Measurements from ENCODE around the gene SLC12A4. TPM values are rescaled to one million over a fixed set of nuclear protein-coding genes. Genes with fewer than 3 reads are reported as not detected.

The SLC12A4 gene
- total RNA-seq, 2 experiments from 2014 or later, result 15.1 to 17.7 TPM

DNA sequence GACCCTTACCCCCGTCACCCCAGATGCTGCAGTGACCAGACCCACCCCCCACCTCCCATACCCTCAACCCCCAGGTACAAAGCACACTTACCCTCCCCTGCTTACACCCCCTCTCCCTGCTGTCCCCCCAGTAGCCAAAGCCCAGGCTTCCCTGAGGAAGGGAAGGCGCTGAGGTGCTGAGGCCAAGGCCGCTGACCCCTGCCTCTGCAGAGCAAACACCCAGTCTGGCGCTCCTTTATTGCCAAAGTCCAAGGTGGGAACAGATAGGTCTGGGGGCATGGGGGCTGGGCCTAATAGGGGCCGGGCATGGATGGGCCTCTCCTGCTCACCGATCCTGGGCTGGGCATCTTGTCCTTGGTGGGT, 25.2 kb downstream of the SLC12A4 start:
- peaks cover 15% of the 10 kb centered on the region for H3K36me3 Mint-ChIP-seq (ENCODE audit: low read depth)
- DNase-seq (no peak), ATAC-seq (ENCODE audit: poor library complexity) (no peak)
- Histone ChIP-seq H3K9me3 (ENCODE audit: control insufficient read depth in 1 of 2, insufficient read depth in 1 of 2, low read length in 2 of 2) (no peaks in the 10 kb centered on the region), H3K4me3 (ENCODE audit: low read length) (no peak overlapping the region), H3K36me3 (ENCODE audit: insufficient read depth, low read length) (peaks cover 36% of the 10 kb centered on the region), H3K4me1 (ENCODE audit: insufficient read depth, low read length) (peaks cover 44% of the 10 kb centered on the region), H3K27me3 (ENCODE audit: control insufficient read depth in 1 of 2, insufficient read depth in 2 of 2, low read length in 2 of 2) (no peaks in the 10 kb centered on the region), H3K27ac (ENCODE audit: low read depth in 1 of 2, low read length in 2 of 2) (no peak overlapping the region)
- H3K27me3 Mint-ChIP-seq, result no peaks in the 10 kb centered on the region
- POLR2A ChIA-PET, result no interaction called here
- no peaks in the 10 kb centered on the region for H3K9me3 Mint-ChIP-seq
- intact Hi-C loops (cut with DNase I, micrococcal nuclease), result no loop called here
- H3K4me3 Mint-ChIP-seq, result no peak overlapping the region
- peaks cover 30% of the 10 kb centered on the region for H3K4me1 Mint-ChIP-seq (ENCODE audit: low read depth)
- H3K27ac Mint-ChIP-seq, result no peak overlapping the region
- TF ChIP-seq, protein P1, sequence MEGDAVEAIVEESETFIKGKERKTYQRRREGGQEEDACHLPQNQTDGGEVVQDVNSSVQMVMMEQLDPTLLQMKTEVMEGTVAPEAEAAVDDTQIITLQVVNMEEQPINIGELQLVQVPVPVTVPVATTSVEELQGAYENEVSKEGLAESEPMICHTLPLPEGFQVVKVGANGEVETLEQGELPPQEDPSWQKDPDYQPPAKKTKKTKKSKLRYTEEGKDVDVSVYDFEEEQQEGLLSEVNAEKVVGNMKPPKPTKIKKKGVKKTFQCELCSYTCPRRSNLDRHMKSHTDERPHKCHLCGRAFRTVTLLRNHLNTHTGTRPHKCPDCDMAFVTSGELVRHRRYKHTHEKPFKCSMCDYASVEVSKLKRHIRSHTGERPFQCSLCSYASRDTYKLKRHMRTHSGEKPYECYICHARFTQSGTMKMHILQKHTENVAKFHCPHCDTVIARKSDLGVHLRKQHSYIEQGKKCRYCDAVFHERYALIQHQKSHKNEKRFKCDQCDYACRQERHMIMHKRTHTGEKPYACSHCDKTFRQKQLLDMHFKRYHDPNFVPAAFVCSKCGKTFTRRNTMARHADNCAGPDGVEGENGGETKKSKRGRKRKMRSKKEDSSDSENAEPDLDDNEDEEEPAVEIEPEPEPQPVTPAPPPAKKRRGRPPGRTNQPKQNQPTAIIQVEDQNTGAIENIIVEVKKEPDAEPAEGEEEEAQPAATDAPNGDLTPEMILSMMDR (IDR thresholded peaks at IDR 0.05), result no peak
- CTCF ChIA-PET, result interaction anchor here (1.5 kb wide), 1 partner anchor 127 kb away, joined by 4 read pairs; no protein-coding TSS in a partner anchor

DNA sequence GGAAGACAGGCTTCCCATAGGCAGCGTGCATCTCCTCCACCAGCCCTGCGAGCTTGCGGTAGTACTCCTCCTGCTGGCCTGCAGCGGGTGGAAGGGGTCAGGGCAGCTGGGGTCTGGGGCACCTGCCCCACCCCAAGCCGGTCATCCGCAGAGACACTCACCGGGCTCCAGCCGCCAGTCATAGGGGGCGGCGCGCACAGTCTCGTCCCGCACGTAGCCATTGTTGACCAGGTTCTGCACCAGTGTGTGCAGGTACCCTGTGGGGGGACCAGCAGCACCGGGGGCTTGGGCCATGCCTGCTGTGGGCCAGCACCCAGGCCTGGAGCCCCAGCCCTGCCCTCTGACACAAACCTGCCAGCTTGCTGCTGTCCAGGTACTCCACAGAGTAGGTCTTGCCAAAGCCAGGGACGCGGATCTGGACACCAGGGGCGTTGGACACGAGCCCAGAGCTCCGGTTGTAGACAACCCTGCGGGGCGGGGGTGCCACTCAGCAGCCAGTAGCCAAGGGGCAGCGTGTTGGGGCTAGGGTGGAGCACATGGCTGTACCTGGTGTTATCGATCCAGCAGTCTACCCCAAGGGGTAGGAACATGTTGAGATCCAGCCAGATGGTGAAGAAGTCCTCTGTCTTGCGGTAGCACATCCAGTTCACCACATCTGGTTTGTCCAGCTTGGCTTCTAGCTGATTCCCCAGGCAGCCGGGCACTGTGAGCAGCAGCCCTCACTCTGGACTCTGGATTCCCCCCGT, 25.8 kb downstream of the SLC12A4 start:
- H3K36me3 ChIP-seq (ENCODE audit: insufficient read depth, low read length), result peaks cover 32% of the 10 kb centered on the region
- Mint-ChIP-seq H3K4me3 (no peak overlapping the region), H3K36me3 (ENCODE audit: low read depth) (peaks cover 15% of the 10 kb centered on the region), H3K27me3 (no peaks in the 10 kb centered on the region), H3K9me3 (no peaks in the 10 kb centered on the region), H3K4me1 (ENCODE audit: low read depth) (peaks cover 30% of the 10 kb centered on the region), H3K27ac (peak overlapping the region; percentile 69)
- POLR2A ChIA-PET, result no interaction called here
- peaks cover 48% of the 10 kb centered on the region for H3K4me1 ChIP-seq (ENCODE audit: insufficient read depth, low read length)
- DNase-seq (no peak), ATAC-seq (ENCODE audit: poor library complexity) (no peak)
- intact Hi-C loops (cut with DNase I, micrococcal nuclease), result no loop called here
- H3K27me3 ChIP-seq (ENCODE audit: control insufficient read depth in 1 of 2, insufficient read depth in 2 of 2, low read length in 2 of 2), result no peaks in the 10 kb centered on the region
- TF ChIP-seq, protein P1 (IDR thresholded peaks at IDR 0.05), result no peak
- CTCF ChIA-PET, result interaction anchor here (0.6 to 2.6 kb wide), 10 partner anchors 14 to 1185 kb away, joined by 3 to 9 read pairs (median 4); partner anchors contain the start of gene TSNAXIP1
- no peak overlapping the region for H3K4me3 ChIP-seq (ENCODE audit: low read length)
- no peaks in the 10 kb centered on the region for H3K9me3 ChIP-seq (ENCODE audit: control insufficient read depth in 1 of 2, insufficient read depth in 1 of 2, low read length in 2 of 2)
- H3K27ac ChIP-seq (ENCODE audit: low read depth in 1 of 2, low read length in 2 of 2), result no peak overlapping the region

- Histone ChIP-seq H3K9me3 (ENCODE audit: control insufficient read depth in 1 of 2, insufficient read depth in 1 of 2, low read length in 2 of 2) (no peaks in the 10 kb centered on the region), H3K27me3 (ENCODE audit: control insufficient read depth in 1 of 2, insufficient read depth in 2 of 2, low read length in 2 of 2) (no peaks in the 10 kb centered on the region), H3K4me3 (ENCODE audit: low read length) (no peak overlapping the region), H3K4me1 (ENCODE audit: insufficient read depth, low read length) (peaks cover 53% of the 10 kb centered on the region), H3K36me3 (ENCODE audit: insufficient read depth, low read length) (peaks cover 27% of the 10 kb centered on the region), H3K27ac (ENCODE audit: low read depth in 1 of 2, low read length in 2 of 2) (no peak overlapping the region)
- ATAC-seq (ENCODE audit: poor library complexity), result peak; percentile 64
- no peaks in the 10 kb centered on the region for H3K9me3 Mint-ChIP-seq
- ChIA-PET CTCF (interaction anchor here (0.6 to 2.6 kb wide), 10 partner anchors 14 to 1186 kb away, joined by 3 to 9 read pairs (median 4); partner anchors contain the start of gene TSNAXIP1), POLR2A (interaction anchor here (1.3 kb wide), 1 partner anchor 58 kb away, joined by 3 read pairs; no protein-coding TSS in a partner anchor)
- H3K27ac Mint-ChIP-seq, result peak overlapping the region; percentile 69
- DNase-seq, result peak in 6 of 14 experiments; percentile 18 to 61 (median 32)
- peaks cover 15% of the 10 kb centered on the region for H3K36me3 Mint-ChIP-seq (ENCODE audit: low read depth)
- H3K4me3 Mint-ChIP-seq, result no peak overlapping the region
- H3K4me1 Mint-ChIP-seq (ENCODE audit: low read depth), result peaks cover 33% of the 10 kb centered on the region
- no peaks in the 10 kb centered on the region for H3K27me3 Mint-ChIP-seq
- intact Hi-C loops (cut with DNase I, micrococcal nuclease), result no loop called here
- TF ChIP-seq, protein P1 (IDR thresholded peaks at IDR 0.05), result peak; percentile 60
These were observed 26.3 kb downstream of the SLC12A4 start for GRCh38 chr16:67942200-67942509.
